ENCODE results near the gene ETNPPL.

GRCh38 chr4:108804648-108805273, 41.9 kb upstream of the ETNPPL start:
- no peak for TF ChIP-seq CTCF (IDR thresholded peaks at IDR 0.05; ENCODE audit: insufficient read depth, low read length)
- TF ChIP-seq POLR2AphosphoS5 (IDR thresholded peaks at IDR 0.05; ENCODE audit: low read depth), result no peak
